GM19463 (cell line): Measurements from ENCODE around the gene MTCH2.
"Not testable (repeated sequence)": the region's sequence is repeated elsewhere in the genome, so short reads cannot be mapped to it uniquely, and the experiment has no call there.

Experiments used
- ATAC-seq: cut with Tn5 transposase; IDR thresholded peaks from one replicate; pipeline ENCODE4 v1.9.1; 2021; ENCODE audit warnings: mild to moderate bottlenecking, moderate library complexity; ENCODE audit not compliant: unreplicated experiment

The MTCH2 gene

GRCh38 chr11:47640506-47640905 lies 1.9 kb downstream of the MTCH2 start:
- not testable (repeated sequence) for ATAC-seq

GRCh38 chr11:47636331-47636730 lies 6.0 kb downstream of the MTCH2 start:
- not testable (repeated sequence) for ATAC-seq

- no peak for ATAC-seq
Measured at GRCh38 chr11:47631473-47631872, 10.9 kb downstream of the MTCH2 start.

GRCh38 chr11:47628026-47628425 lies 14.3 kb downstream of the MTCH2 start:
- no peak for ATAC-seq

GRCh38 chr11:47626234-47626633 lies 16.1 kb downstream of the MTCH2 start:
- no peak for ATAC-seq

GRCh38 chr11:47620836-47621378 lies 21.5 kb downstream of the MTCH2 start:
- ATAC-seq: no peak

GRCh38 chr11:47617417-47617809 lies 24.9 kb downstream of the MTCH2 start:
- no peak for ATAC-seq

- no peak for ATAC-seq
Measured at GRCh38 chr11:47616726-47617416, 25.5 kb downstream of the MTCH2 start.

GRCh38 chr11:47615249-47615648 lies 27.1 kb downstream of the MTCH2 start:
- ATAC-seq: no peak

- ATAC-seq: peak; percentile 85
Measured at GRCh38 chr11:47611348-47611794, 31.0 kb downstream of the MTCH2 start.

GRCh38 chr11:47609675-47610074 lies 32.7 kb downstream of the MTCH2 start:
- no peak for ATAC-seq

- ATAC-seq: no peak
Measured at GRCh38 chr11:47607380-47607779, 35.0 kb downstream of the MTCH2 start.

- ATAC-seq: no peak
Measured at GRCh38 chr11:47606731-47607130, 35.6 kb downstream of the MTCH2 start.

- ATAC-seq: no peak
Measured at GRCh38 chr11:47605921-47606320, 36.4 kb downstream of the MTCH2 start.

- ATAC-seq: no peak
Measured at GRCh38 chr11:47603295-47603694, 39.1 kb downstream of the MTCH2 start.

- no peak for ATAC-seq
Measured at GRCh38 chr11:47599902-47600301, 42.5 kb downstream of the MTCH2 start.

- no peak for ATAC-seq
Measured at GRCh38 chr11:47595967-47596366, 46.4 kb downstream of the MTCH2 start.

GRCh38 chr11:47595029-47595428 lies 47.3 kb downstream of the MTCH2 start:
- ATAC-seq: no peak

GRCh38 chr11:47593934-47594855 lies 48.2 kb downstream of the MTCH2 start, which contains the start of gene C1QTNF4:
Gene C1QTNF4 (minus strand): TSS chr11:47594411. CDS start chr11:47590810, 3,601 bp downstream.
- no peak for ATAC-seq

- no peak for ATAC-seq
Measured at GRCh38 chr11:47593492-47593933, 48.8 kb downstream of the MTCH2 start.

- no peak for ATAC-seq
Measured at GRCh38 chr11:47592970-47593369, 49.4 kb downstream of the MTCH2 start.
